MM.1S (cell line): ENCODE results near the gene ETNPPL.

Experiments
- CTCF ChIP-seq: fragments of 300-600 bp; sonication (generic); IDR thresholded peaks from 2 replicates; pipeline ENCODE4 v1.5.1; 2016; ENCODE audit warnings: antibody characterized with exemption, low read length, mixed read lengths
- EZH2 ChIP-seq: fragments of 300-600 bp; sonication (generic); optimal IDR thresholded peaks from 2 replicates; pipeline ENCODE3; 2017; ENCODE audit warnings: low read depth, mild to moderate bottlenecking, antibody characterized with exemption, low read length, mixed read lengths

- TF ChIP-seq CTCF, result no peak
- TF ChIP-seq EZH2, result no peak
These were observed 31.3 kb upstream of the ETNPPL start for GRCh38 chr4:108794136-108794535.
